SIG-M5 (cell line): ENCODE measurements around the gene ITLN2.
"Not testable (repeated sequence)": the region's sequence is repeated elsewhere in the genome, so short reads cannot be mapped to it uniquely, and the experiment has no call there.

Experiments used
- DNase-seq: peaks from one replicate; lab custom pipeline; 2025; lab: John Stamatoyannopoulos, UW

ITLN2 gene

DNA sequence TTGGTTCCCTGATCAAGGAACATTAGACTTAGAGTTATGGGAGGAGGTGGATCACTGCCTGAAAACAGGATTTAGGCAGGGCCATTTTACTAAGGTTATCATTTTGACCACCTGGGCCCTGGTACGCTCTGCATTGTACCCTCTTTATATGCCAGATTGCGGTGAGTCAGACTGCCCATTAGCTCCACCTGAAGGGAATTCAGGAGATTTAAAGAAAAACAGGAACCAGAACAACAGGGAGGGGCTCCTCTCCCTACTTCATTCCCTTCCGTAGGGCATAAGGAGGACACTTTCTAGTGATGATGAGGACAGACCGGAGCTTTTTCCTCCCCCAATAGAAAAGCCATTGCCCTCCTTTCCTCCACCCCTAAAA, 49.0 kb downstream of the ITLN2 start:
- DNase-seq: no peak

DNA sequence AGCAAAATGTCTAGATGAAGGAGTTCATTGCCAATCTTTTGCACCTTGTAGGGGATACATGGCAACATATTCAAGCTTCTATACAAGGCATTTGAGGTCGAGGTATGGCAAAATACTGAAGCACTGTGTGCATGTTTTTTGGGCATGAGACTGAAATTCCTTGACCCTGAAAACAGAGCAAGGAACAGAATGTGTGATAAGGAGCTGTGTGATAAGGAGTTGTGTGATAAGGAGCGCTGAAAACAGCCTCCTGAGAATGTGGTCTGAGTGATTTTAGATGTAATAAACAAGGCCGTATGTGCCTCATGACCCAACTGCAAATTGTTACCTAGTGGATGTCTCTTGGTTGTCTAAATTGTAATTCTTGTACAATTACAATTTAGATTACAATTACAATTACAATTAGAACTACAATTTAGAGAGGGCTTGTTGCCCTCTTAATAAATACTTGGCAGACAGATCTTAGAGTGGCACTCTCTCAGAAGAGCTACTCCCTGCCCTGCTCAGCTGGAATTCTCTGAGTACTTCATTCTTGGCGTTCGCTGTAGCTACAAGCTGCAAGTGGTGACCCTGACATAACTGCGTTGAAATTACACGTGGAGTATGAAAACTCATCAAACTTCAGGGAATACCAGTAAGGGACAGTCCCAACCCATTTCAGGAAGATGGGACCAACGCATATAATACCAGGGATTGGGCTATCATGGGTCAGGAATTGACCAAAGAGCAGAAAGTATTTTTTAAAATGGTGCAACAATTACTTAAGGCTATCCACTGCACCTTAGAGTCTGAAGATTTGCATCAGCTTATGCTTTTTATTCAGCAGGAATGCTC, 49.6 kb downstream of the ITLN2 start:
- DNase-seq: no peak

DNA sequence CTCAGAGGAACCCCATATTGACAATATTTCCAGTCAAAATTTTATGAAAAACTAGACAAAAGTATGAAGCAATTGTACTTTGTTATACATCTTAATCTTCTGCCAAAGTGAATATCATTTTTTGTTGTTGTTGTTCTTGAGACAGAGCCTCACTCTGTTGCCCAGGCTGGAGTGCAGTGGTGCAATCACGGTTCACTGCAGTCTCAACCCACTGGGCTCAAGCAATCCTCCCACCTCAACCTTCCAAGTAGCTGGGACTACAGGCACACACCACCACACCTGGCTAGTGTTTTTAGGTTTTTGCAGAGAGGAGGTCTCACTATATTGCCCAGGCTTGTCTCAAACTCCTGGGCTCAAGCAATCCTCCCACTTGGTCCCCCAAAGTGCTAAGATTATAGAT, 52.4 kb downstream of the ITLN2 start:
- DNase-seq: not testable (repeated sequence)

DNA sequence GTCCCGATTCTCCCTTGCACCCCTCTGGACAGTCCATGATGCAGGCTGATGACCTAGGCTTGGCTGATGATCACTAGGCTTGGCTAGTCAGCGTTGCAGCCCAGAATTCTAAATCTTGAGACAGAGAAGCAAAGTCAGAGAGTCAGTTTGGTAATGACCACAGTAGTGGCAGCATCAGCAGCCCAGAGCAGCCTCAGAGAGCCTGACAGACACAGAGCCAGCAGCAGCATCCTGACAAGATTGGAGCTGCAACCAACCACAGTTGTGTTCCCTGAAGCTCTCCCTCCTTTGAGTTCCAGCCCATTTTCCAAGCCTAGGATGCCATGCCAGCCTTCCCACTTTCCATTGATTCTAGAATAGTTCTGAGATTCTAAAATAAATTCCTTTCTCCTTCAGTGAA, 52.8 kb downstream of the ITLN2 start:
- DNase-seq: no peak

DNA sequence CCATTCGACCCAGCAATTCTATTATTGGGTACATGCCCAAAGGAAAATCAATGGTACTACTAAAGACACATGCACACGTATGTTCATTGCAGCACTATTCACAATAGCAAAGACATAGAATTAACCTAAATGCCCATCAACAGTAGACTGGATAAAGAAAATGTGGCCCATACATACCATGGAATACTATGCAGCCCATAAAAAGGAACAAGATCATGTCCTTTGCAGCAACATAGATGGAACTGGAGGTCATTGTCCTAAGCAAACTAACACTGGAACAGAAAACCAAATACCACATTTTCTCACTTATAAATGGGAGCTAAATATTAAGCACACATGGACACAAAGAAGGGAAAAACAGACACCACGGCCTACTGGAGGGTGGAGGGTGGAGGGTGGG, 53.9 kb downstream of the ITLN2 start:
- not testable (repeated sequence) for DNase-seq
